H7 (cell line): ENCODE results near the gene RDH14. TPM values are rescaled to one million over a fixed set of nuclear protein-coding genes. Genes with fewer than 3 reads are reported as not detected.

Experiments
- DNase-seq: peaks from one replicate; pipeline ENCODE4 v3.0.0; 2012
- H3K27me3 ChIP-seq: 2 replicates; pipeline ENCODE4 v1.6.0; 2011; ENCODE audit warnings: mild to moderate bottlenecking, low read length; ENCODE audit not compliant: control insufficient read depth, insufficient read depth
- H3K36me3 ChIP-seq: replicated peaks from 2 replicates; pipeline ENCODE4 v1.5.1; 2011; ENCODE audit warnings: low read length; ENCODE audit not compliant: control insufficient read depth, insufficient read depth
- H3K4me3 ChIP-seq: 2 replicates; pipeline ENCODE4 v1.5.1; 2011; ENCODE audit warnings: low read depth, mild to moderate bottlenecking, control low read depth, low read length, moderate library complexity; ENCODE audit not compliant: insufficient read depth
- total RNA-seq: library from RNA; depleted of rRNA; stranded (reverse); fragments of >200 nt; shearing (Covaris generic); gene quantifications from 2 replicates; pipeline ENCODE4 v1.2.3, GENCODE V29; 2014

The RDH14 gene
- total RNA-seq, 1 experiment from 2014 or later: 29.7 TPM

DNA sequence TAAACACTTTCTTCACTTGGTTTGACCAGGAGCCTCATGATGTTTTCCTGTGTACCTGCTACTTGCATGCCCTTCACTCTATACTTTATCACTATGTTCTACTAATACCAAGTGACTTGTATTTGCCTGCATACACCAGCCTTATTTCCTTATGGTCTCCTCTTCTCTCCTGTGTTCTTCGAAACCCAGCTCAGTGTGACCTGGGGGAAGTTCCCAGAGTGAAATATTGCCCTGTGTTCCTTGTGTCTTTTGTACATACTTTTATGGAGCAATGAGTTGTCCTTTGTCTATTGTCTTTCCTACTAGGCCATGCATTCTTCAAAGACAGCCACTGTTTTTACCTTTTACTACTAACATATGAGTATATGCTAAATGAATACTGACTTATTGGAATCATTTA lies 28.3 kb upstream of the RDH14 start:
- no peak for DNase-seq
- no peaks in the 10 kb centered on the region for H3K36me3 ChIP-seq
- no peaks in the 10 kb centered on the region for H3K27me3 ChIP-seq
- no peak overlapping the region for H3K4me3 ChIP-seq

DNA sequence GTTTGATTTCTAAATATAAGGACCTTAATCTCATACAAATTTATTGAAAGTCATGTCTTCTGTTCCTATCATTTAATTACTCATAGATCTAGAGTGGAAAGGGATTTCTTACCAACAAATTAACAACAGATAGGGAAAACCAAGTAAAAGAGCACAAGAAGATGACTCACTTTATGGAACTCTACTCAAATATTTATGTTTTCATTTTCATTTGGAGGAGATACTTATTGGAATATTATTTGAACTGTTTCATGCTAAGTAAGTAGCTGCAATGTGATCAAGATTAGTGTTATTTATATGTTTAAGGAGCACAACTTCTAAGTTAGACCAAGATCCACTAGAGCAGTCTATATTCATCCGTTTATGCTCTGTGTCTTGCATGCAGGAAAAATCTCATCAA lies 27.6 kb upstream of the RDH14 start:
- DNase-seq: no peak
- no peaks in the 10 kb centered on the region for H3K36me3 ChIP-seq

DNA sequence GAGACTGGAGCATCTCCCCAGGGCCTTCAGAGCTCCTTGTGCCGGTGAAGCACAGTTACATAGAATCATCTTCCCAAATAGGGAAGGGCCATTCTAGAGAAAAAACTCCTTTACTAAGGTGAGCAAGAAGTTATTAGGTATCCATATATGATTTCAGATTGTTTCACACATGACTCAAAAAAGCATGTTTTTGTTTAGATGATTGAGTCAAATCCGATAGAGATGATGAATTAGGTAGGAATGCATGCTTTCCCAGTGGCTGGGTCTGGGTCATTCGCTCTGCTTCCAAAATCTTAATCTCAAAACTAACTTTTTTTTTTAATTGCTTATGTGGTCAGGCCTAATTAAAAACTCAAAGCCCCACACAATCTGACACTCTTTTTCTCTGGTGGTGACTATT lies 25.1 kb upstream of the RDH14 start:
- Histone ChIP-seq H3K27me3 (no peaks in the 10 kb centered on the region), H3K36me3 (no peaks in the 10 kb centered on the region), H3K4me3 (no peak overlapping the region)
- DNase-seq: no peak

More for the DNA sequence above, 27.6 kb upstream of the RDH14 start:
- no peak overlapping the region for H3K4me3 ChIP-seq
- no peaks in the 10 kb centered on the region for H3K27me3 ChIP-seq

DNA sequence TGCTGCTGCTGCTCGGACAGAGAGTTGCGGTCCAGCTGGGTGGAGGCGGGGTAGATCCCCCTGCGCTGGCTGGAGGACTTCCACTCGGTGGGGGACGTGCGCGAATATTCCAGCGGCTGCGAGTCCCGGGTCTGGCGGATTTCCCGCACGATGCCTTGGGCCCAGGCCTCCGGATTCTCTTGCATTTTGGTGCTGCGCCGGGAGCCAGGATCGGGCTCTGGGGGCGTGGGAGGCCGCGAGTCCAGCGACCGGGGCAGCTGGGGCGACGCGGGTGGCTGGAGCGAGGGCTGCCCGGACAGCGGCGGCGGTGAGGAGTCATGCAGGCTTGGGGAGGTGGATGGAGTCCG lies 24.1 kb upstream of the RDH14 start:
- no peaks in the 10 kb centered on the region for H3K36me3 ChIP-seq
- DNase-seq: peak; percentile 6
- H3K27me3 ChIP-seq: no peaks in the 10 kb centered on the region
- no peak overlapping the region for H3K4me3 ChIP-seq

DNA sequence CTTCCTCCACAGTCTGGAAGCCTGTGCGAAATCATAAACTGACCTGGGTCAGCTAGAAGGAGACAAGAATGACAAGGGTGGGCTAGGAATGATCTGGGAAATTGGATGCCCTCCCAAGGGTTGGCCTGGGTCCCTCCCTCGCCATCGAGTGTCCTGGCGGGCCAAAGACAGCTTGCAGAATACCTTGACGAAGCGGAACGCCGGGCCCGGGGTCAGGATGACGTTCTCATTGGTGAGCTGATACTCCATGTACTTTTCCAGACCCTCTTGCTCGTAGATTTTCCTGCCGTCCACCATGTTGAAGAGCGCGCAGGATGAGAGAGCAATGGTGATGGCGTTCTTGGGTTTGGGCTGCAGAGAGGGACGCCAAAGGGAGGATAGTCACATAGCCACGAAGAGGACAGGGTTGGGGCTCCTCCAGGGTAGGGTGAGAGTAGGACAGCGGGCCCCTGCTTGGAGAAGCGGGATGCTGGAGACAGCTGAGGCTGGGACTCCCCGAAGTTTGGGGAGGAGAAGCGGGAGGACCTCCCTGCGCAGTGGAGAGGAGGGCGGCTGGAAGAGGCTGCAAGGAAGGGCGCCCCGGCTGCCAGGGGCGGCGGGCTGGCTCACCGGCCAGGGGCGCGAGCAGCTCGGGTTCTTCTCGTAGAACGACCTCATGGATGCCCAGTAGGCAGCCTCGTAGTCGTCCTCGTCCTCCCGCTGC lies 23.6 kb upstream of the RDH14 start:
- Histone ChIP-seq H3K27me3 (no peaks in the 10 kb centered on the region), H3K4me3 (no peak overlapping the region), H3K36me3 (no peaks in the 10 kb centered on the region)
- DNase-seq: no peak

DNA sequence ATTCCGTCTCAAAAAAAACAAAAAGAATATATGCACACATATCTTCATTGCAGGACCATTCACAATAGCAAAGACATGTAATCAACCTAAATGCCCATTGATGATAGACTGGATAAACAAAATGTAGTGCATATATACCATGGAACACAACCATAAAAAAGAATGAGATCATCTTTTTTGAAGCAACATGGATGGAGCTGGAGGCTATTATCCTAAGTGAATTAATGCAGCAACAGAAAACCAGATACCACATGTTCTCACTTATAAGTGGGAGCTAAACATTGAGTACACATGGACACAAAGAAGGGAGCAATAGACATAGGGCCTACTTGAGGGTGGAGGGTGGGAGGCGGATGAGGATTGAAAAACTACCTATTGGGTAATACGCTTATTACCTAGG lies 20.2 kb upstream of the RDH14 start:
- no peaks in the 10 kb centered on the region for H3K27me3 ChIP-seq
- H3K4me3 ChIP-seq: no peak overlapping the region
- DNase-seq: no peak
- no peaks in the 10 kb centered on the region for H3K36me3 ChIP-seq

DNA sequence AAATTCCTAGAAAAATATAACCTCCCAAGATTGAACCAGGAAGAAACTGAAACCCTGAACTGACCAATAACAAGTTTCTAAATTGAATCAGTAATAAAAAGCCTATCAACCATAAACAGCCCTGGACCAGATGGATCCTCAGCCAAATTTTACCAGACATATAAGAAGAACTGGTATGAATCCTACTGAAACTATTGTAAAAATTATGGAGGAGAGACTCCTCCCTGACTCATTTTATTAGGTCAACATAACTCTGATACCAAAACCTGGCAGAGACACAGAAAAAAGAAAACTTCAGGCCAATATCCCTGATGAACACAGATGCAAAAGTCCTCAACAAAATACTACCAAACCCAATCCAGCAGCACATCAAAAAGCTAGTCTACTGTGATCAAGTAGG lies 17.6 kb upstream of the RDH14 start:
- Histone ChIP-seq H3K27me3 (no peaks in the 10 kb centered on the region), H3K4me3 (no peak overlapping the region), H3K36me3 (no peaks in the 10 kb centered on the region)
- DNase-seq: no peak

DNA sequence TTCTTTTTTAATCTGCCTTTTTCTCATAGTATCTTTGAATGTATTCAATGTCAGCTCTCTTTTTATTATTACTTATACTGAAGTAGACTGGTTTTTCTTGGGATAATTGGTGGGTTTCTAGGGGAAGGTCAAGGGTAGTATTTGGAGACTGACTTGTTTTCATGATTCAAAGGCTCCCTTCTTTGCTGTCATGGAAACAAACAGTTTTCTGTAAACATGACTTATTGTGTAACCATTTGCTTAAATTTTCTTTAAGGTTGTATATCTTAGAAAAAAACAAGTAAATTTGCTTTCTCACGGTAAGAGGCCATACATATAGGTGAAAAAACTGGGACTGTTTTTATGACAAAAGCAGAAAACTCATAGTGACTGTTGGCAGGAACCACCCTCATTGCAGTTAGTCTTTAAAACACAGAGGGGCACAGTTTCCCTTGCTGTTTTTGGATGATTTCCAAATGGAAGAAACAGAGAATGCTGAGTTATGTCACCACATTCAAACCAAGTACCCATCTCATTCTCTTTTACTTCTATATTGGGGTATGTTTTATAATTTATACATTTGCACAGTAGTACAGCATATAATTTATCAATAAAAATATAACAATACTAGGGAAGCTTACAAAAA lies 5.8 kb upstream of the RDH14 start:
- H3K36me3 ChIP-seq: no peaks in the 10 kb centered on the region
- DNase-seq: no peak
- H3K27me3 ChIP-seq: no peaks in the 10 kb centered on the region
- no peak overlapping the region for H3K4me3 ChIP-seq

DNA sequence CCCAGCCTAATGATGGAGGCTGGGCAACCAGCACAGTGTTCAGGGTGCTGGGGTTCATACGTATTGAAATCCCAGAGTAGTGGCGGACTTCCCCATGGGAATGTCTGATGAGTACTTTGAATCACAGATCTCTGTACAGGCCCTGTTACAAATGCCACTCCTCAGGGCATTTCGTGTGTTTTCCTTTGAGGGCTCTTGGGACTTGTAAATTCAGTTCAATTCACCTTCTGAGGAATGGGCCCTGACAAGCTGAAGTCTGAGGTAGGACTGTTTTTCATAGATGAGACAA lies 288 bp upstream of the RDH14 start:
- Histone ChIP-seq H3K36me3 (no peaks in the 10 kb centered on the region), H3K27me3 (no peaks in the 10 kb centered on the region), H3K4me3 (peak overlapping the region; percentile 72)
- no peak for DNase-seq

DNA sequence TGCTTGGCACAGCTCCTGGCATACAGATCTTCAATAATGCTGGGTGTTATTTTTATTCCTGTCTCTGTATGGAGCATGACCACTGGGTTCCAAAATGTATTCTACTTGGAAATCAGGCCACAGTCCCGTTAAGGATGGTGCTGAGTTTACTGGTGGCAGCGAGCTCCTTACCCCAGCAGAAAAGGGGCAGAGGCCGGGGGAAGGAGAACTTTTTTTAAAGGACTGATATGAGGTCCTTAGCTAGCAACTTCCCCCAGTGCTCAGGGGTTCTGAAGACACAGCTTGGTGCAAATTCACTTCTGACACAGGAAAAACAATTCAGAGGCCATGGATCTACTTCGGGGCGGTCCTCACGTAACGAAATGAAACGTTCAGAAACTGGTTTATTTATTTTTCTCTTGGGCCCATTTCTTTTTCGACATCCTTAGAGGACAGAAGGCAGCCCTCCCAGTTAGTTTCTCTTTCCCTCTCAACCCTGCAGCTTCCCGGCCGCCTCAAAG lies 872 bp downstream of the RDH14 start:
- Histone ChIP-seq H3K36me3 (no peaks in the 10 kb centered on the region; the same call in 1 of the 2 replicates), H3K27me3 (no peaks in the 10 kb centered on the region), H3K4me3 (peak overlapping the region; percentile 72)
- peak; percentile 7 for DNase-seq

DNA sequence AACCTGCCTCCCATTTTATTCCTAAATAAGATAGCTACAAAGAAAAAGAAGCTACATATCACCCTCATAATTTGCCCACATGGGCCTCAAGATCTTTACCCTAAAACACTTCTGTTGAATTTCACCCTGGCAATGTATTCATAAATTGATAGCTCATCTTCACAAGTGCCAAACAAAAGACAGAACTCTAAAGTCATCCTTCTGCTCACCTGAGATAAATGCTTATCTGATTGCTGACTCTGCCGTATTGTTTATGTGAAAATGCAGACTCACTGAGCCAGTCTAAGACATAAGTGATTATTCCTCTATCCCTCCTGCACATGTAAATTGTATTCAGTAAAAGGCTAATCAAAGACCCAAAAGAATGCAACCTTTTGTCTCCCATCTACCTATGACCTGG lies 2.0 kb downstream of the RDH14 start:
- no peak for DNase-seq
- Histone ChIP-seq H3K27me3 (no peaks in the 10 kb centered on the region), H3K4me3 (no peak overlapping the region), H3K36me3 (no peaks in the 10 kb centered on the region; the same call in none of the 2 replicates)

DNA sequence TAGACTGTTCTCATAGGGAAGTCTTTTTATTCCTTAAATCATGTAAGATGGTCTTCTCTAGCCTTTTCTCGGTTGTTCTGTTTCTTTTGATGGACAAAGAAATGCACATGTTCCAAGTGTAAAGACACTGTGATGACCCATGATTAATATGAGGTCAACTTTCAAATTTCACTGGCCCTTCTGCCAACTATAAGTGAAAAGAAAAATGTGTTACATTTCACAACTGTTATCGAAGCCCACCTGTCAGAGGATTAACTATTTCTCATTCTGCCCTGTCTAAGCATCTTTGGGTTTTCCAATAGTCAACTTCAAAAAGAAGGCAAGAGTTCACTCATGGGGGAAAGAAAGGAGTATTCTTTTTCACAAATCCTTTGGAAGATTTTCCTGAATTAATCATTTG lies 3.3 kb downstream of the RDH14 start:
- DNase-seq: no peak
- H3K36me3 ChIP-seq: no peaks in the 10 kb centered on the region; the same call in none of the 2 replicates

DNA sequence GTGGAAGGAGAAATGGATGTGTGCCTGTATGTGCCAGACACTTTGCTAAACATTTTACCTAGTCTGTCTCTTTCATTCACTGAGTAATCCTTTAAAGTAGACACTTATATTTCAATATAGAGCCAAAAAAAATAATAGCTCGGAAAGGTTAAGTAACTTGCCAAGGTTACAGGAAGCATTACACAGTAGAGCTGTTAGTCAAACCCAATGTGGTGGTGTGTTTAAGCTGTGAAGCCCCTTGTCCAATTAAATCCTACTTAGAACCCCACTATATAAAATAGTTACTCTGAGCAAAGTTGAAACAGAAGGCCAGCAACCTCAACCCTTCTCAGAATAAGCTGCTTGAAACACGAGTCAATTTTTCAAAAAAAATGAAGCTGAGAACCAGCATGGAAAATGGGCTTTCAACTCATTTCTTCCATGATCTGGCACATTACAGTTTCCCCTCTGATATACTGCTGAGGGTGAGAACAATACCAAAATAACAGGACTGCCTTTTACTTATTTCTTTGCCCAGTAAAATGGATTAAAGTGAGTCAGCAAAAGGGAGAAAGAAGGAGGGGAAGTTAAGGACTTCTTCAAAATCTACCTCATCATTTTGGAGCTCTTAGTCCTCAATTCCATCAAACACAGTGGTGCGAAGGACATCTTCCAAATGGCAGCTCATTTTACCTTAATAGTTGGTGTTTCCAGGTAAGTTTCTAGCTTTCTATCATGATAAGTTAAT lies 7.9 kb downstream of the RDH14 start:
- H3K4me3 ChIP-seq: no peak overlapping the region
- H3K27me3 ChIP-seq: no peaks in the 10 kb centered on the region
- no peaks in the 10 kb centered on the region; the same call in none of the 2 replicates for H3K36me3 ChIP-seq
- DNase-seq: no peak

More for the DNA sequence above, 3.3 kb downstream of the RDH14 start:
- Histone ChIP-seq H3K27me3 (no peaks in the 10 kb centered on the region), H3K4me3 (no peak overlapping the region)

DNA sequence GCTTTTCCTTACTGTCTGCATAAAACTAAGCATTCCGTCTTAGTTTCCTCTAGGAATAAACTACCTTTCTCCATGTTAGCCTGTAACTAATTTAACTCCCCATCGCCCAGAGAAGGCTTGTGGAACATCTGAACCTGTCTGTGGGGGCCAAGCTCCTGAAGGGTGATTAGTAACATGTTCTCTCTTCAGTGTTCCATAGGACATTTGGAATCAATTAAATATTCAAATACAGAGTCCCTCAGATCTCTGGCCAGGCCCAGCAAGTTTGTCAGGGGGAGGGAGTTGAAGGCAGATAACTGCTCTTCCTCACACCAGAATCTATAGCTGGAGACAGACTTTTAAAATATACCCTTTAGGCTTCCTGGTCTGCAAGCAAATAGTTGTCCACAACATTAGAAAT lies 8.8 kb downstream of the RDH14 start:
- Histone ChIP-seq H3K36me3 (no peaks in the 10 kb centered on the region; the same call in none of the 2 replicates), H3K4me3 (no peak overlapping the region), H3K27me3 (no peaks in the 10 kb centered on the region)
- DNase-seq: no peak

DNA sequence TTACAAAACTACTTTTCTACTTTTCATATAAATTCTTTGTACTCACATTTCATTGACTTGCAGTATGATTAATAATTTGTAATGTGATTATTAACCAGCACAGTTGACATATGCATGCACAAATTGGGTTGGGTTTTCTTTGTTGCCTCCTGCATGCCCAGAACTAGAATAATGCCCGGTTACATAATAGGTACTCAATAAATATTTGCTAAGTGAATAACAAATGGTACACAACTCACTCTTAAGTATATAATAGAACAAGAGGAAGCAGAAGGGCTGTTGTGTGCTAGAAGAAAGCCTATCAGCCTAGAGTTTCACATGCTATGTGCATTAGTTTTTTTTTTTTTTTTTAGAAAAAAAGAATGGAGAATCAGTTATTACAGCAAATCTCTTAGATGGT lies 9.3 kb downstream of the RDH14 start:
- DNase-seq: no peak
- H3K36me3 ChIP-seq: no peaks in the 10 kb centered on the region; the same call in none of the 2 replicates
- H3K27me3 ChIP-seq: no peaks in the 10 kb centered on the region
- H3K4me3 ChIP-seq: no peak overlapping the region
